ENCODE results near the gene SLC6A17. TPM values are rescaled to one million over a fixed set of nuclear protein-coding genes. Genes with fewer than 3 reads are reported as not detected.

SLC6A17 gene
- total RNA-seq, 5 donors from 2014 or later (not counting 1 experiment from before 2014, with no cell fraction given): not detected

DNA sequence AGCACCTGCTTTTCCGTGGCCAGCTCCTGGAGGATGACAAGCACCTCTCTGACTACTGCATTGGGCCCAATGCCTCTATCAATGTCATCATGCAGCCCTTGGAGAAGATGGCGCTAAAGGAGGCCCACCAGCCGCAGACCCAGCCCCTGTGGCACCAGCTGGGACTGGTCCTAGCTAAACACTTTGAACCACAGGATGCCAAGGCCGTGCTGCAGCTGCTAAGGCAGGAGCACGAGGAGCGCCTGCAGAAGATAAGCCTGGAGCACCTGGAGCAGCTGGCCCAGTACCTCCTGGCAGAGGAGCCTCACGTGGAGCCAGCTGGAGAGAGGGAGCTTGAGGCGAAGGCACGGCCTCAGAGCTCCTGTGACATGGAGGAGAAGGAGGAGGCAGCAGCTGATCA is 37.6 kb upstream of the SLC6A17 start:
- Mint-ChIP-seq H3K27me3 (peaks cover 29 to 50% of the 10 kb centered on the region in 2 donors), H3K36me3 (no peaks in the 10 kb centered on the region), H3K4me3 (no peak overlapping the region), H3K9me3 (no peaks in the 10 kb centered on the region), H3K4me1 (no peaks in the 10 kb centered on the region), H3K27ac (no peak overlapping the region)
- Histone ChIP-seq H3K4me1 (ENCODE audit: control insufficient read depth in 1 of 2, extremely low read depth in 1 of 2, insufficient read depth in 2 of 2, low read length in 2 of 2) (no peaks in the 10 kb centered on the region), H3K4me3 (ENCODE audit: control insufficient read depth in 1 of 2, extremely low read depth in 1 of 2, low read length in 1 of 2) (no peak overlapping the region), H3K9me3 (no peaks in the 10 kb centered on the region), H3K27me3 (replicated peaks in 1 of 2; ENCODE audit: control insufficient read depth in 2 of 2, extremely low read depth in 1 of 2, insufficient read depth in 2 of 2, low read length in 1 of 2) (peaks cover 0 to 65% of the 10 kb centered on the region in 2 experiments), H3K27ac (ENCODE audit: low read length) (no peak overlapping the region), H3K36me3 (ENCODE audit: control insufficient read depth in 2 of 2, extremely low read depth in 1 of 2, insufficient read depth in 1 of 2, low read length in 1 of 2) (no peaks in the 10 kb centered on the region)
- ChIA-PET POLR2A (no interaction called here), CTCF (interaction anchor here in 1 of 2 donors (0.6 kb wide), 1 partner anchor 8 kb away, joined by 3 read pairs; no protein-coding TSS in a partner anchor)
- ATAC-seq (replicated peaks in 1 of 4): no peak
- no peak for DNase-seq
- 71% methylated on average over 7 of the region's 9 CpGs for whole genome bisulfite sequencing (ENCODE audit: insufficient coverage)

GRCh38 chr1:110113551-110113950 is 36.7 kb upstream of the SLC6A17 start:
- Histone ChIP-seq H3K27ac (ENCODE audit: low read length) (no peak overlapping the region), H3K4me1 (ENCODE audit: control insufficient read depth in 1 of 2, extremely low read depth in 1 of 2, insufficient read depth in 2 of 2, low read length in 2 of 2) (no peaks in the 10 kb centered on the region), H3K36me3 (ENCODE audit: control insufficient read depth in 2 of 2, extremely low read depth in 1 of 2, insufficient read depth in 1 of 2, low read length in 1 of 2) (no peaks in the 10 kb centered on the region), H3K4me3 (ENCODE audit: control insufficient read depth in 1 of 2, extremely low read depth in 1 of 2, low read length in 1 of 2) (no peak overlapping the region), H3K9me3 (no peaks in the 10 kb centered on the region), H3K27me3 (replicated peaks in 1 of 2; ENCODE audit: control insufficient read depth in 2 of 2, extremely low read depth in 1 of 2, insufficient read depth in 2 of 2, low read length in 1 of 2) (peaks cover 0 to 63% of the 10 kb centered on the region in 2 experiments)
- Mint-ChIP-seq H3K9me3 (no peaks in the 10 kb centered on the region), H3K4me3 (no peak overlapping the region), H3K4me1 (no peaks in the 10 kb centered on the region), H3K27me3 (peaks cover 26 to 50% of the 10 kb centered on the region in 2 donors), H3K27ac (no peak overlapping the region), H3K36me3 (no peaks in the 10 kb centered on the region)
- DNase-seq (no peak), ATAC-seq (replicated peaks in 1 of 4) (no peak)
- POLR2A ChIA-PET: no interaction called here
- WGBS (ENCODE audit: insufficient coverage): 70% methylated on average over 4 of the region's 5 CpGs
- CTCF ChIA-PET: no interaction called here

DNA sequence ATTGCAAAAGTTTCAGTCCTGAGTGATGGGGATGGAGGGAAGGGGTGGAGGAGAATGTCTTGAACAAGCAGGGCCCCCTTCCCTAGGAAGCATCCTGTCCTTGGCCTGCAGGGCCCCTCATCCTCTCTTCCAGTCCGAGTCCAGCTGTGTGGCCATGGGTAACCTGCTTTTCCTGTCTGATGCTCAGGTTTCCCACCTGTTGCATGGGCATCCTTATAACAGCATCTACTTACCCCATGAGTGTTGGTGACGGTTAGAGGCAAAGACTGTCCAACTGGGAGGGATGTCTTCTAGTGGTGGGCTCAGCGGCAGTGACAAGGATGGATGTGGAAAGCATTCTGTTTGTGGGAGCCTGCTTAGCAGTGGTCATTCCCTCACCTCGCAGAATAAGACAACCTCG is 36.1 kb upstream of the SLC6A17 start:
- H3K4me3 Mint-ChIP-seq: no peak overlapping the region
- H3K4me1 Mint-ChIP-seq: no peaks in the 10 kb centered on the region
- H3K27ac Mint-ChIP-seq: no peak overlapping the region
- ChIA-PET CTCF (no interaction called here), POLR2A (no interaction called here)
- no peaks in the 10 kb centered on the region for H3K36me3 ChIP-seq (ENCODE audit: control insufficient read depth in 2 of 2, extremely low read depth in 1 of 2, insufficient read depth in 1 of 2, low read length in 1 of 2)
- peaks cover 0 to 64% of the 10 kb centered on the region in 2 experiments for H3K27me3 ChIP-seq (replicated peaks in 1 of 2; ENCODE audit: control insufficient read depth in 2 of 2, extremely low read depth in 1 of 2, insufficient read depth in 2 of 2, low read length in 1 of 2)
- H3K9me3 ChIP-seq: no peaks in the 10 kb centered on the region
- no peak overlapping the region for H3K4me3 ChIP-seq (ENCODE audit: control insufficient read depth in 1 of 2, extremely low read depth in 1 of 2, low read length in 1 of 2)
- H3K27me3 Mint-ChIP-seq: peaks cover 28 to 50% of the 10 kb centered on the region in 2 donors
- no peak overlapping the region for H3K27ac ChIP-seq (ENCODE audit: low read length)
- H3K9me3 Mint-ChIP-seq: no peaks in the 10 kb centered on the region
- H3K36me3 Mint-ChIP-seq: no peaks in the 10 kb centered on the region
- no peaks in the 10 kb centered on the region for H3K4me1 ChIP-seq (ENCODE audit: control insufficient read depth in 1 of 2, extremely low read depth in 1 of 2, insufficient read depth in 2 of 2, low read length in 2 of 2)
- WGBS (ENCODE audit: insufficient coverage): 70% methylated on average over 2 of the region's 5 CpGs
- ATAC-seq (replicated peaks in 1 of 4): no peak
- DNase-seq: no peak

GRCh38 chr1:110114784-110115183 is 35.5 kb upstream of the SLC6A17 start:
- H3K4me1 ChIP-seq (ENCODE audit: control insufficient read depth in 1 of 2, extremely low read depth in 1 of 2, insufficient read depth in 2 of 2, low read length in 2 of 2): no peaks in the 10 kb centered on the region
- 80% methylated on average over 2 of the region's 5 CpGs for WGBS (ENCODE audit: insufficient coverage)
- H3K27me3 Mint-ChIP-seq: peaks cover 28 to 46% of the 10 kb centered on the region in 2 donors
- no peak overlapping the region for H3K27ac ChIP-seq (ENCODE audit: low read length)
- H3K4me1 Mint-ChIP-seq: no peaks in the 10 kb centered on the region
- DNase-seq (no peak), ATAC-seq (replicated peaks in 1 of 4) (no peak)
- no peaks in the 10 kb centered on the region for H3K36me3 ChIP-seq (ENCODE audit: control insufficient read depth in 2 of 2, extremely low read depth in 1 of 2, insufficient read depth in 1 of 2, low read length in 1 of 2)
- no peak overlapping the region for H3K4me3 Mint-ChIP-seq
- CTCF ChIA-PET: interaction anchor here in 1 of 2 donors (0.7 kb wide), 1 partner anchor 1305 kb away, joined by 3 read pairs; no protein-coding TSS in a partner anchor
- POLR2A ChIA-PET: interaction anchor here in 1 of 2 donors (0.6 kb wide), 1 partner anchor 69 kb away, joined by 3 read pairs; no protein-coding TSS in a partner anchor
- no peak overlapping the region for H3K4me3 ChIP-seq (ENCODE audit: control insufficient read depth in 1 of 2, extremely low read depth in 1 of 2, low read length in 1 of 2)
- no peaks in the 10 kb centered on the region for H3K9me3 ChIP-seq
- H3K36me3 Mint-ChIP-seq: no peaks in the 10 kb centered on the region
- H3K27ac Mint-ChIP-seq: no peak overlapping the region
- no peaks in the 10 kb centered on the region for H3K9me3 Mint-ChIP-seq
- peaks cover 0 to 65% of the 10 kb centered on the region in 2 experiments for H3K27me3 ChIP-seq (replicated peaks in 1 of 2; ENCODE audit: control insufficient read depth in 2 of 2, extremely low read depth in 1 of 2, insufficient read depth in 2 of 2, low read length in 1 of 2)

GRCh38 chr1:110118636-110119396 is 31.5 kb upstream of the SLC6A17 start:
- ATAC-seq (replicated peaks in 1 of 4) (no peak), DNase-seq (no peak)
- POLR2A ChIA-PET: interaction anchor here in 1 of 2 donors (0.6 kb wide), 1 partner anchor 245 kb away, joined by 8 read pairs; no protein-coding TSS in a partner anchor
- no peaks in the 10 kb centered on the region for H3K4me1 ChIP-seq (ENCODE audit: control insufficient read depth in 1 of 2, extremely low read depth in 1 of 2, insufficient read depth in 2 of 2, low read length in 2 of 2)
- CTCF ChIA-PET: no interaction called here
- H3K27ac Mint-ChIP-seq: no peak overlapping the region
- peaks cover 0 to 2% (median 0%) of the 10 kb centered on the region in 3 donors for H3K4me1 Mint-ChIP-seq
- no peaks in the 10 kb centered on the region for H3K36me3 ChIP-seq (ENCODE audit: control insufficient read depth in 2 of 2, extremely low read depth in 1 of 2, insufficient read depth in 1 of 2, low read length in 1 of 2)
- no peak overlapping the region for H3K27ac ChIP-seq (ENCODE audit: low read length)
- peaks cover 0 to 49% of the 10 kb centered on the region in 2 experiments for H3K27me3 ChIP-seq (replicated peaks in 1 of 2; ENCODE audit: control insufficient read depth in 2 of 2, extremely low read depth in 1 of 2, insufficient read depth in 2 of 2, low read length in 1 of 2)
- no peaks in the 10 kb centered on the region for H3K9me3 ChIP-seq
- no peak overlapping the region for H3K4me3 Mint-ChIP-seq
- H3K27me3 Mint-ChIP-seq: peaks cover 21 to 27% of the 10 kb centered on the region in 2 donors
- H3K4me3 ChIP-seq (ENCODE audit: control insufficient read depth in 1 of 2, extremely low read depth in 1 of 2, low read length in 1 of 2): no peak overlapping the region
- 92% methylated on average over 3 of the region's 7 CpGs for WGBS (ENCODE audit: insufficient coverage)
- H3K9me3 Mint-ChIP-seq: peaks cover 0 to 8% (median 4%) of the 10 kb centered on the region in 3 donors
- no peaks in the 10 kb centered on the region for H3K36me3 Mint-ChIP-seq

DNA sequence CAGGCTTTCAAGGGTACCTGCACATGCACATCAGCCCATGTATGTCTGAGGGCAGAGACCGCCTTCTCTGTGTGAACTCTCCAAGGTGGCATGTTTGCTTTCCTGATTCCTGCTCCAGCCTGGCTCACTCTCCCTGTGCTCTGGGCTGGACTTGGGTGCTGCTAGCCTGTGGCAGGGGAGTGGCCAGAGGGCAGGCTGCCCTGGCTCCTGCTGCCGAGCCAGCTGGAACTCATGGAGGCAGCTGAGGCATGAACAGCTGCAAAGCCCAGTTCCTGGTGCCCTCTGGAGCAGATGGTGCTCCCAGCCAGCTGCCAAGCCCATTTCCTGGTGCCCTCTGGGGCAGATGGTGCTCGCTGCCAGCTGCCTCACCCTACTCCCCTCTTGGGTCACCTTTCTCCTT is 30.5 kb upstream of the SLC6A17 start:
- no peak overlapping the region for H3K4me3 Mint-ChIP-seq
- Histone ChIP-seq H3K4me1 (ENCODE audit: control insufficient read depth in 1 of 2, extremely low read depth in 1 of 2, insufficient read depth in 2 of 2, low read length in 2 of 2) (no peaks in the 10 kb centered on the region), H3K36me3 (ENCODE audit: control insufficient read depth in 2 of 2, extremely low read depth in 1 of 2, insufficient read depth in 1 of 2, low read length in 1 of 2) (no peaks in the 10 kb centered on the region), H3K27me3 (replicated peaks in 1 of 2; ENCODE audit: control insufficient read depth in 2 of 2, extremely low read depth in 1 of 2, insufficient read depth in 2 of 2, low read length in 1 of 2) (peaks cover 0 to 41% of the 10 kb centered on the region in 2 experiments), H3K4me3 (ENCODE audit: control insufficient read depth in 1 of 2, extremely low read depth in 1 of 2, low read length in 1 of 2) (no peak overlapping the region), H3K27ac (ENCODE audit: low read length) (no peak overlapping the region), H3K9me3 (no peaks in the 10 kb centered on the region)
- no peaks in the 10 kb centered on the region for H3K36me3 Mint-ChIP-seq
- no peak for DNase-seq
- CTCF ChIA-PET: no interaction called here
- no peak for ATAC-seq (replicated peaks in 1 of 4)
- WGBS (ENCODE audit: insufficient coverage): 76% methylated on average over 3 of the region's 3 CpGs
- peaks cover 25% of the 10 kb centered on the region in 2 donors for H3K27me3 Mint-ChIP-seq
- POLR2A ChIA-PET: no interaction called here
- H3K9me3 Mint-ChIP-seq: peaks cover 0 to 13% (median 4%) of the 10 kb centered on the region in 3 donors
- H3K27ac Mint-ChIP-seq: no peak overlapping the region
- peaks cover 0 to 2% (median 0%) of the 10 kb centered on the region in 3 donors for H3K4me1 Mint-ChIP-seq

Data from T-cell (primary cell).